Osteocyte (in vitro differentiated cells): ENCODE data around the gene GDA. TPM values are rescaled to one million over a fixed set of nuclear protein-coding genes. Genes with fewer than 3 reads are reported as not detected.

Experiments
- DNase-seq: peaks from one replicate; pipeline ENCODE4 v3.0.0; 2021; ENCODE audit warnings: mixed read lengths; ENCODE audit not compliant: unreplicated experiment; ENCODE audit errors: extremely low spot score
- H3K27ac Mint-ChIP-seq: one replicate; pipeline ENCODE4 v1.8.0; 2021; ENCODE audit warnings: mild to moderate bottlenecking, mixed read lengths; ENCODE audit not compliant: unreplicated experiment
- H3K27me3 Mint-ChIP-seq: one replicate; pipeline ENCODE4 v1.8.0; 2021; ENCODE audit warnings: mixed read lengths; ENCODE audit not compliant: unreplicated experiment
- H3K36me3 Mint-ChIP-seq: one replicate; pipeline ENCODE4 v1.8.0; 2021; ENCODE audit warnings: mixed read lengths; ENCODE audit not compliant: unreplicated experiment
- H3K4me1 Mint-ChIP-seq: one replicate; pipeline ENCODE4 v1.8.0; 2021; ENCODE audit warnings: mixed read lengths; ENCODE audit not compliant: unreplicated experiment
- H3K4me3 Mint-ChIP-seq: one replicate; pipeline ENCODE4 v1.8.0; 2021; ENCODE audit warnings: mild to moderate bottlenecking, moderate library complexity, mixed read lengths; ENCODE audit not compliant: unreplicated experiment
- H3K9me3 Mint-ChIP-seq: one replicate; pipeline ENCODE4 v1.8.0; 2021; ENCODE audit warnings: mixed read lengths; ENCODE audit not compliant: unreplicated experiment
- total RNA-seq: library from RNA; stranded (reverse); gene quantifications from 2 replicates; pipeline ENCODE4 v1.2.1, GENCODE V29; 2021
- TF ChIP-seq, protein P1 (sequence below): fragments of 200-600 bp; sonication (generic); IDR thresholded peaks from 2 replicates; pipeline ENCODE4 v1.5.0; 2021; ENCODE audit warnings: antibody characterized with exemption, mild to moderate bottlenecking, moderate library complexity

Gene GDA
- total RNA-seq, 1 donor from 2014 or later: not detected

- H3K27ac Mint-ChIP-seq: no peak overlapping the region
- no peaks in the 10 kb centered on the region for H3K36me3 Mint-ChIP-seq
- peaks cover 16% of the 10 kb centered on the region for H3K27me3 Mint-ChIP-seq
- no peaks in the 10 kb centered on the region for H3K4me1 Mint-ChIP-seq
- no peak overlapping the region for H3K4me3 Mint-ChIP-seq
- TF ChIP-seq, protein P1, sequence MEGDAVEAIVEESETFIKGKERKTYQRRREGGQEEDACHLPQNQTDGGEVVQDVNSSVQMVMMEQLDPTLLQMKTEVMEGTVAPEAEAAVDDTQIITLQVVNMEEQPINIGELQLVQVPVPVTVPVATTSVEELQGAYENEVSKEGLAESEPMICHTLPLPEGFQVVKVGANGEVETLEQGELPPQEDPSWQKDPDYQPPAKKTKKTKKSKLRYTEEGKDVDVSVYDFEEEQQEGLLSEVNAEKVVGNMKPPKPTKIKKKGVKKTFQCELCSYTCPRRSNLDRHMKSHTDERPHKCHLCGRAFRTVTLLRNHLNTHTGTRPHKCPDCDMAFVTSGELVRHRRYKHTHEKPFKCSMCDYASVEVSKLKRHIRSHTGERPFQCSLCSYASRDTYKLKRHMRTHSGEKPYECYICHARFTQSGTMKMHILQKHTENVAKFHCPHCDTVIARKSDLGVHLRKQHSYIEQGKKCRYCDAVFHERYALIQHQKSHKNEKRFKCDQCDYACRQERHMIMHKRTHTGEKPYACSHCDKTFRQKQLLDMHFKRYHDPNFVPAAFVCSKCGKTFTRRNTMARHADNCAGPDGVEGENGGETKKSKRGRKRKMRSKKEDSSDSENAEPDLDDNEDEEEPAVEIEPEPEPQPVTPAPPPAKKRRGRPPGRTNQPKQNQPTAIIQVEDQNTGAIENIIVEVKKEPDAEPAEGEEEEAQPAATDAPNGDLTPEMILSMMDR: no peak
- no peaks in the 10 kb centered on the region for H3K9me3 Mint-ChIP-seq
- DNase-seq: no peak
Observed at GRCh38 chr9:72211047-72211446, 61.8 kb downstream of the GDA start.

GRCh38 chr9:72213906-72214305 lies 64.7 kb downstream of the GDA start:
- DNase-seq: no peak
- TF ChIP-seq, protein P1: no peak

GRCh38 chr9:72217306-72217842 lies 68.1 kb downstream of the GDA start:
- Mint-ChIP-seq H3K9me3 (no peaks in the 10 kb centered on the region), H3K36me3 (no peaks in the 10 kb centered on the region), H3K27ac (no peak overlapping the region), H3K4me1 (peaks cover 5% of the 10 kb centered on the region), H3K4me3 (no peak overlapping the region), H3K27me3 (no peaks in the 10 kb centered on the region)
- DNase-seq: no peak
- TF ChIP-seq, protein P1: no peak

More at GRCh38 chr9:72213906-72214305, 64.7 kb downstream of the GDA start:
- Mint-ChIP-seq H3K27ac (no peak overlapping the region), H3K27me3 (peaks cover 14% of the 10 kb centered on the region), H3K9me3 (no peaks in the 10 kb centered on the region), H3K4me1 (peaks cover 5% of the 10 kb centered on the region), H3K36me3 (no peaks in the 10 kb centered on the region), H3K4me3 (no peak overlapping the region)

DNA sequence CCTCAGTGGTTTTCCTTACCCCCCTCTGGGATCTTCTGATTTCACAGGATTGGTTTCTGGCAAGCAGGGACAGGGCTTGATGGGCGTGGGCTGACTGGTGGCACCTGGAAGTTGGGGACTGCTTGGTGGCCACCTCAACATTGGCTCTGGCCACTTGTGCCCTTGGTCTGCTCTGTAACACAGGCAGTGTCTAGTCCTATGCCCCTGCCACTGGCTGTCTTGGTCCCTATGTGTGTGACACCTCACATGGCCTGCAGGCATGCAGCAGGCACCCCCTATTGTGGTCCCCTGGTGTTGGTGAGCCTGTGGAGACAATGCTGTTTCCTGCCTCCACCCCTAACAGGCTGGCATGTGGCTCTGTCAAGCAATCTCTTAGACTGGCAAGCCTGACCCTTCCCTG lies 71.3 kb downstream of the GDA start:
- peaks cover 13% of the 10 kb centered on the region for H3K27me3 Mint-ChIP-seq
- H3K36me3 Mint-ChIP-seq: no peaks in the 10 kb centered on the region
- H3K4me1 Mint-ChIP-seq: peaks cover 5% of the 10 kb centered on the region
- TF ChIP-seq, protein P1: no peak
- H3K9me3 Mint-ChIP-seq: no peaks in the 10 kb centered on the region
- H3K4me3 Mint-ChIP-seq: no peak overlapping the region
- no peak for DNase-seq
- H3K27ac Mint-ChIP-seq: no peak overlapping the region

GRCh38 chr9:72226146-72226812 lies 77.0 kb downstream of the GDA start:
- H3K9me3 Mint-ChIP-seq: no peaks in the 10 kb centered on the region
- H3K27ac Mint-ChIP-seq: no peak overlapping the region
- DNase-seq: no peak
- TF ChIP-seq, protein P1: no peak
- H3K4me1 Mint-ChIP-seq: no peaks in the 10 kb centered on the region
- H3K36me3 Mint-ChIP-seq: no peaks in the 10 kb centered on the region
- no peak overlapping the region for H3K4me3 Mint-ChIP-seq
- peaks cover 13% of the 10 kb centered on the region for H3K27me3 Mint-ChIP-seq
